HEK293 (cell line): ENCODE results near the gene COPZ1.

Experiments used
- CTCF ChIA-PET: fragments of 350-600 bp; formaldehyde crosslinking; extraction: SDS; loops from one replicate; lab custom pipeline; 2021; ENCODE audit warnings: antibody characterized with exemption; lab: Yijun Ruan, JAX
- POLR2A ChIA-PET: fragments of 300-600 bp; formaldehyde crosslinking; extraction: SDS; loops from one replicate; lab custom pipeline; 2020; ENCODE audit warnings: antibody characterized with exemption, inconsistent platforms; lab: Yijun Ruan, JAX
- H3K27ac ChIP-seq: fragments of 200-500 bp; sonication (Bioruptor generic); 2 replicates; pipeline ENCODE4 v1.5.1; 2014; ENCODE audit warnings: low read depth, low read length, control low read depth, inconsistent platforms; ENCODE audit errors: extremely low read depth
- H3K36me3 ChIP-seq, 2 experiments: fragments of 200-500 bp in 1 of 2; sonication (Bioruptor generic) in 1 of 2; 1 replicate in 1 of 2; 2 replicates in 1 of 2; pipeline ENCODE4 v1.5.1; 2014 to 2017; ENCODE audit warnings: inconsistent platforms in 2 of 2, low read length in 2 of 2; ENCODE audit not compliant: control insufficient read depth in 2 of 2, insufficient read depth in 1 of 2
- H3K4me1 ChIP-seq: fragments of 200-500 bp; sonication (Bioruptor generic); 2 replicates; pipeline ENCODE4 v1.5.1; 2014; ENCODE audit warnings: mild to moderate bottlenecking, low read length, inconsistent platforms; ENCODE audit not compliant: control insufficient read depth, insufficient read depth
- H3K4me3 ChIP-seq: 2 replicates; pipeline ENCODE4 v1.5.1; 2011; ENCODE audit warnings: low read depth, mild to moderate bottlenecking, control low read depth, low read length, moderate library complexity
- H3K9me3 ChIP-seq: fragments of 200-500 bp; sonication (Bioruptor generic); 2 replicates; pipeline ENCODE4 v1.5.1; 2014; ENCODE audit warnings: low read depth, low read length, inconsistent platforms; ENCODE audit not compliant: control insufficient read depth, insufficient read depth
- EGR2 ChIP-seq: fragments of 450-650 bp; formaldehyde crosslinking; IDR thresholded peaks from 2 replicates; pipeline ENCODE4 v1.5.1; 2016; ENCODE audit warnings: low read depth, missing biosample characterization, missing genetic modification characterization
- GLI2 ChIP-seq: fragments of 450-650 bp; formaldehyde crosslinking; IDR thresholded peaks from 2 replicates; pipeline ENCODE4; 2017; ENCODE audit warnings: missing biosample characterization, missing genetic modification characterization, low read depth, borderline replicate concordance
- GLIS1 ChIP-seq: fragments of 450-650 bp; formaldehyde crosslinking; IDR thresholded peaks from 2 replicates; pipeline ENCODE4 v1.5.1; 2016; ENCODE audit warnings: missing biosample characterization, missing genetic modification characterization
- GLIS2 ChIP-seq: fragments of 450-650 bp; formaldehyde crosslinking; IDR thresholded peaks from 2 replicates; pipeline ENCODE4 v1.5.1; 2016; ENCODE audit warnings: missing biosample characterization, missing genetic modification characterization
- IKZF3 ChIP-seq: fragments of 450-650 bp; IDR thresholded peaks from 2 replicates; pipeline ENCODE4 v1.5.0; 2018; ENCODE audit warnings: missing biosample characterization, mild to moderate bottlenecking, missing genetic modification characterization, moderate library complexity
- KLF1 ChIP-seq: fragments of 450-650 bp; formaldehyde crosslinking; IDR thresholded peaks from 2 replicates; pipeline ENCODE4 v1.5.1; 2016; ENCODE audit warnings: missing biosample characterization, missing genetic modification characterization
- PRDM1 ChIP-seq: fragments of 450-650 bp; formaldehyde crosslinking; IDR thresholded peaks from 2 replicates; pipeline ENCODE4; 2016; ENCODE audit warnings: missing biosample characterization, missing genetic modification characterization
- REPIN1 ChIP-seq: fragments of 450-650 bp; formaldehyde crosslinking; IDR thresholded peaks from 2 replicates; pipeline ENCODE4 v1.5.1; 2017; ENCODE audit warnings: missing biosample characterization, missing genetic modification characterization, low read depth
- SP2 ChIP-seq: fragments of 450-650 bp; formaldehyde crosslinking; IDR thresholded peaks from 2 replicates; pipeline ENCODE4 v1.5.1; 2016; ENCODE audit warnings: missing biosample characterization, missing genetic modification characterization
- SP3 ChIP-seq: fragments of 450-650 bp; formaldehyde crosslinking; IDR thresholded peaks from 2 replicates; pipeline ENCODE4 v1.5.1; 2016; ENCODE audit warnings: missing biosample characterization, missing genetic modification characterization
- WT1 ChIP-seq: fragments of 450-650 bp; formaldehyde crosslinking; IDR thresholded peaks from 2 replicates; pipeline ENCODE4 v1.5.1; 2016; ENCODE audit warnings: missing biosample characterization, missing genetic modification characterization
- YY2 ChIP-seq: fragments of 450-650 bp; formaldehyde crosslinking; IDR thresholded peaks from 2 replicates; pipeline ENCODE4 v1.5.1; 2016; ENCODE audit warnings: missing biosample characterization, missing genetic modification characterization
- ZFHX2 ChIP-seq: fragments of 450-650 bp; formaldehyde crosslinking; conservative IDR thresholded peaks from 2 replicates; pipeline ENCODE4 v1.5.1; 2016; ENCODE audit warnings: missing biosample characterization, missing genetic modification characterization
- ZNF10 ChIP-seq: fragments of 450-650 bp; formaldehyde crosslinking; IDR thresholded peaks from 2 replicates; pipeline ENCODE4 v1.5.1; 2017; ENCODE audit warnings: missing biosample characterization, missing genetic modification characterization
- ZNF202 ChIP-seq: fragments of 450-650 bp; formaldehyde crosslinking; IDR thresholded peaks from 2 replicates; pipeline ENCODE4 v1.5.1; 2016; ENCODE audit warnings: missing biosample characterization, missing genetic modification characterization, borderline replicate concordance
- ZNF292 ChIP-seq: fragments of 450-650 bp; formaldehyde crosslinking; IDR thresholded peaks from 2 replicates; pipeline ENCODE4 v1.5.1; 2016; ENCODE audit warnings: low read depth, missing biosample characterization, missing genetic modification characterization, borderline replicate concordance
- ZNF366 ChIP-seq: fragments of 450-650 bp; formaldehyde crosslinking; conservative IDR thresholded peaks from 2 replicates; pipeline ENCODE4 v1.5.1; 2016; ENCODE audit warnings: missing biosample characterization, missing genetic modification characterization
- ZNF423 ChIP-seq: fragments of 450-650 bp; formaldehyde crosslinking; IDR thresholded peaks from 2 replicates; pipeline ENCODE4 v1.5.1; 2016; ENCODE audit warnings: missing biosample characterization, missing genetic modification characterization
- ZNF600 ChIP-seq: fragments of 450-650 bp; formaldehyde crosslinking; IDR thresholded peaks from 2 replicates; pipeline ENCODE4 v1.5.1; 2016; ENCODE audit warnings: missing biosample characterization, missing genetic modification characterization
- ZNF626 ChIP-seq: fragments of 450-650 bp; sonication (Bioruptor Pico); formaldehyde crosslinking; IDR thresholded peaks from 2 replicates; pipeline ENCODE4 v1.5.1; 2018; ENCODE audit warnings: missing biosample characterization, missing genetic modification characterization, inconsistent platforms
- ZNF707 ChIP-seq: fragments of 450-650 bp; formaldehyde crosslinking; IDR thresholded peaks from 2 replicates; pipeline ENCODE4 v1.5.1; 2016; ENCODE audit warnings: missing biosample characterization, missing genetic modification characterization
- TF ChIP-seq, protein P1 (sequence below): fragments of 450-650 bp; formaldehyde crosslinking; IDR thresholded peaks from 2 replicates; pipeline ENCODE4 v1.5.1; 2016; ENCODE audit warnings: missing biosample characterization, missing genetic modification characterization
- TF ChIP-seq, protein P2 (sequence below): fragments of 450-650 bp; formaldehyde crosslinking; IDR thresholded peaks from 2 replicates; pipeline ENCODE4 v1.5.1; 2016; ENCODE audit warnings: missing biosample characterization, missing genetic modification characterization
- TF ChIP-seq, protein P3 (sequence below): sonication (generic); formaldehyde crosslinking; IDR thresholded peaks from 2 replicates; pipeline ENCODE4 v1.8.1; 2022; ENCODE audit warnings: mild to moderate bottlenecking, moderate library complexity, missing genetic modification reagents

Gene COPZ1

DNA sequence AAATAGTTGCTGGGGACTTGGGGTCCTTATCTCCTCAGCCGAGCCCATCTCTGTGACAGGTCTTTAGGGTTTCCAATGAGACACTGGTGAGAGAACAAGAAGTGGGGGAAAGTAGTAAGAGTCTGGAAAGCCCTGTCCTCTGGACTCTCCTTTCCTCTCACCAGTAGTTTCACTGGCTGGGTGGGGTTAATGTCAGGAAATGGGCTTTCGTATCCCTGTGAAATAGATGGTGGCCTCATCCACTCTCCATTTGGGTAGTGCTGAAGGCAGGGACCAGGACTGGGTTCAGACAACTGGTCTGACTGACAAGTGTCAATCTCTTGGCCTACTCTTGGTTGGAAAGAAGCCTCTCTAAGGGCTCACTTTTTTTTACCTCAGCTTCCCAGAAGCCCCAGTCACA lies 52.1 kb downstream of the COPZ1 start:
- TF ChIP-seq, protein P1, sequence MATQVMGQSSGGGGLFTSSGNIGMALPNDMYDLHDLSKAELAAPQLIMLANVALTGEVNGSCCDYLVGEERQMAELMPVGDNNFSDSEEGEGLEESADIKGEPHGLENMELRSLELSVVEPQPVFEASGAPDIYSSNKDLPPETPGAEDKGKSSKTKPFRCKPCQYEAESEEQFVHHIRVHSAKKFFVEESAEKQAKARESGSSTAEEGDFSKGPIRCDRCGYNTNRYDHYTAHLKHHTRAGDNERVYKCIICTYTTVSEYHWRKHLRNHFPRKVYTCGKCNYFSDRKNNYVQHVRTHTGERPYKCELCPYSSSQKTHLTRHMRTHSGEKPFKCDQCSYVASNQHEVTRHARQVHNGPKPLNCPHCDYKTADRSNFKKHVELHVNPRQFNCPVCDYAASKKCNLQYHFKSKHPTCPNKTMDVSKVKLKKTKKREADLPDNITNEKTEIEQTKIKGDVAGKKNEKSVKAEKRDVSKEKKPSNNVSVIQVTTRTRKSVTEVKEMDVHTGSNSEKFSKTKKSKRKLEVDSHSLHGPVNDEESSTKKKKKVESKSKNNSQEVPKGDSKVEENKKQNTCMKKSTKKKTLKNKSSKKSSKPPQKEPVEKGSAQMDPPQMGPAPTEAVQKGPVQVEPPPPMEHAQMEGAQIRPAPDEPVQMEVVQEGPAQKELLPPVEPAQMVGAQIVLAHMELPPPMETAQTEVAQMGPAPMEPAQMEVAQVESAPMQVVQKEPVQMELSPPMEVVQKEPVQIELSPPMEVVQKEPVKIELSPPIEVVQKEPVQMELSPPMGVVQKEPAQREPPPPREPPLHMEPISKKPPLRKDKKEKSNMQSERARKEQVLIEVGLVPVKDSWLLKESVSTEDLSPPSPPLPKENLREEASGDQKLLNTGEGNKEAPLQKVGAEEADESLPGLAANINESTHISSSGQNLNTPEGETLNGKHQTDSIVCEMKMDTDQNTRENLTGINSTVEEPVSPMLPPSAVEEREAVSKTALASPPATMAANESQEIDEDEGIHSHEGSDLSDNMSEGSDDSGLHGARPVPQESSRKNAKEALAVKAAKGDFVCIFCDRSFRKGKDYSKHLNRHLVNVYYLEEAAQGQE (tag by site-specific recombination), result peak; percentile 70; the same call in 1 of the 2 replicates
- TF ChIP-seq PRDM1 (peak; percentile 96), ZNF202 (tag by site-specific recombination) (no peak)
- Histone ChIP-seq H3K9me3 (no peaks in the 10 kb centered on the region), H3K36me3 (peaks cover 0 to 82% of the 10 kb centered on the region in 2 experiments; a peak in 1 of 3 replicates), H3K4me1 (peaks cover 13% of the 10 kb centered on the region), H3K27ac (no peak overlapping the region), H3K4me3 (no peak overlapping the region)
- POLR2A ChIA-PET, result no interaction called here
- CTCF ChIA-PET, result interaction anchor here (0.8 to 1.0 kb wide), 2 partner anchors 23 to 40 kb away, joined by 3 to 4 read pairs; no protein-coding TSS in a partner anchor

DNA sequence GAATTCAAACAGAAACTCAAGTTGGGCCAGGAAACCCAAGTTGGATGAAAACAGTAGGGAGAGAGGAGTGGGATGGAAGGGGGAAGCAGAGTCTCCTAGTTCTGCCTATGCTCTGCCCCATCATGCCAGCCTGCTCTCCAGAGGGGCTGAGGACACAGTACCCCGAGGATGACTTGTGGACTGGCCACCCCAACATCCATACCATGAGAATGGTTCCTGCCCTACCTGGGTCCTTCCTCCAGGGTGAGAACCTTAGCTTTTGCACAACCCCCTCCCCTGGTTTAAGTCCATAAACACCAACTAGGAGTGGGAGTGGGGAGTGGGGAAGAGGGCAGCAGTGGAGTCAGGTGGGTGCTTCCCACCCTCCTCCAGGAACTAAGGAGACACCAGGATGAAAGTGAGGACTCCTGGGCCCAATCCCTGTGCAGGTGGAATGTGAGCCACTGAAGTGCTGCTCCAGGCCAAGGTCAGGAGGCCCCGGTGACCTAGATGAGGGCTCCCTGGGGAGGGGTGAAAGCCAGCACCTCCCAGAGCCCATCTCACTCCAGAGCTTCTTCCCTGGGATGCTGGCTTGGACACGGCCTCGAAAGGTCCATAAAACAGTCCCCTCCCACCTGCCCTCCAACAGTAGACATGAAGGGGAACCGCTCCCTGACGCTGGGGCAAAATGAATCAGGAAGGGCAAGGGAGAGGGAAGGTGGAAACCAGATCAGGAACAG lies 53.0 kb downstream of the COPZ1 start:
- Histone ChIP-seq H3K4me3 (no peak overlapping the region), H3K9me3 (no peaks in the 10 kb centered on the region), H3K36me3 (peaks cover 0 to 82% of the 10 kb centered on the region in 2 experiments; a peak in 1 of 3 replicates), H3K4me1 (peaks cover 8% of the 10 kb centered on the region), H3K27ac (no peak overlapping the region)
- TF ChIP-seq GLI2 (tag by site-specific recombination) (no peak), EGR2 (tag by site-specific recombination) (peak; percentile 31; the same call in 1 of the 2 replicates), ZFHX2 (peak; percentile 24), SP3 (no peak), ZNF707 (no peak)
- ChIA-PET CTCF (interaction anchor here (0.5 to 6.4 kb wide), 13 partner anchors 10 to 378 kb away, joined by 3 to 62 read pairs (median 5); partner anchors contain the start of genes COPZ1, HOXC9 and ITGA5), POLR2A (interaction anchor here (2.9 kb wide), 1 partner anchor 98 kb away, joined by 16 read pairs; the partner anchor contains the start of genes CBX5 and HNRNPA1)

DNA sequence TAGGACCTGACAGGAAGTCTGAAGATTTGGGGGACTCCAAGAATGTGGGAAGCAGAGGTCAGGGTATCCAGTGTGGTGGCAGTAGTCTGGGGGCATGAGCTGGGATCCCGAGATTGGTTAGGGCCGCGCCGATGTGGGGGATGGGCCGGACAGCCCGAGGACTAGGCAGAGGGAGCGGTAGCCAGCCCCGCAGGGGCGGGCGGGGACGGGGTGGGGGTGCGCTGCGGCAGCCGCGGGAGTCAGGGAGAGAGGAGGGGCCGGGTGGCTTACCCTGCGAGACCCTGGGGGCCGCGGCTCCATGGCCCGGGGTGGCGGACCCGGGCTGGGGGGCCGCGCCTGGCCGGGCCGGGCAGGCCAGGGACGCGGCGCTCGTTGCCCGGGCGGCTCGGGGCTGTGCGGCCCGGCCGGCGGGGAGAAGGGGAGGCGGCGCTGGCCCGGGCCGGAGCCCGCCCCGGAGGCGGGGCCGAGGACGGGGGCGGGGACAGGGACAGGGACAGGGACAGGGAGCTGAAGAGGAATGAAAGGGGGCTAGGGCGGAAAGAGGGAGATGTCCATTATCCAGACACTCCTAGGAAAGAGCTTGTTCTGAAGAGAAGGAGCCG lies 54.0 kb downstream of the COPZ1 start:
- Histone ChIP-seq H3K27ac (no peak overlapping the region; the same call in 1 of the 2 replicates), H3K36me3 (peaks cover 0 to 81% of the 10 kb centered on the region in 2 experiments; a peak in 1 of 3 replicates), H3K4me1 (peaks cover 8% of the 10 kb centered on the region), H3K4me3 (peak overlapping the region; percentile 42), H3K9me3 (no peaks in the 10 kb centered on the region)
- POLR2A ChIA-PET, result interaction anchor here (0.6 to 2.9 kb wide), 13 partner anchors 8 to 361 kb away, joined by 3 to 16 read pairs (median 3); partner anchors contain the start of genes CBX5 and HNRNPA1
- no peak for TF ChIP-seq ZNF10 (tag by site-specific recombination)
- TF ChIP-seq, protein P2, sequence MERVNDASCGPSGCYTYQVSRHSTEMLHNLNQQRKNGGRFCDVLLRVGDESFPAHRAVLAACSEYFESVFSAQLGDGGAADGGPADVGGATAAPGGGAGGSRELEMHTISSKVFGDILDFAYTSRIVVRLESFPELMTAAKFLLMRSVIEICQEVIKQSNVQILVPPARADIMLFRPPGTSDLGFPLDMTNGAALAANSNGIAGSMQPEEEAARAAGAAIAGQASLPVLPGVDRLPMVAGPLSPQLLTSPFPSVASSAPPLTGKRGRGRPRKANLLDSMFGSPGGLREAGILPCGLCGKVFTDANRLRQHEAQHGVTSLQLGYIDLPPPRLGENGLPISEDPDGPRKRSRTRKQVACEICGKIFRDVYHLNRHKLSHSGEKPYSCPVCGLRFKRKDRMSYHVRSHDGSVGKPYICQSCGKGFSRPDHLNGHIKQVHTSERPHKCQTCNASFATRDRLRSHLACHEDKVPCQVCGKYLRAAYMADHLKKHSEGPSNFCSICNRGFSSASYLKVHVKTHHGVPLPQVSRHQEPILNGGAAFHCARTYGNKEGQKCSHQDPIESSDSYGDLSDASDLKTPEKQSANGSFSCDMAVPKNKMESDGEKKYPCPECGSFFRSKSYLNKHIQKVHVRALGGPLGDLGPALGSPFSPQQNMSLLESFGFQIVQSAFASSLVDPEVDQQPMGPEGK (tag by site-specific recombination), result peak; percentile 16; the same call in 1 of the 2 replicates
- TF ChIP-seq REPIN1, result no peak
- TF ChIP-seq WT1 (tag by site-specific recombination), result peak; percentile 34
- no peak for TF ChIP-seq ZNF600 (tag by site-specific recombination)
- no peak for TF ChIP-seq ZNF626
- no peak for TF ChIP-seq ZNF292 (tag by site-specific recombination)
- TF ChIP-seq GLIS2 (tag by site-specific recombination), result peak; percentile 25; the same call in 1 of the 2 replicates
- TF ChIP-seq, protein P3, sequence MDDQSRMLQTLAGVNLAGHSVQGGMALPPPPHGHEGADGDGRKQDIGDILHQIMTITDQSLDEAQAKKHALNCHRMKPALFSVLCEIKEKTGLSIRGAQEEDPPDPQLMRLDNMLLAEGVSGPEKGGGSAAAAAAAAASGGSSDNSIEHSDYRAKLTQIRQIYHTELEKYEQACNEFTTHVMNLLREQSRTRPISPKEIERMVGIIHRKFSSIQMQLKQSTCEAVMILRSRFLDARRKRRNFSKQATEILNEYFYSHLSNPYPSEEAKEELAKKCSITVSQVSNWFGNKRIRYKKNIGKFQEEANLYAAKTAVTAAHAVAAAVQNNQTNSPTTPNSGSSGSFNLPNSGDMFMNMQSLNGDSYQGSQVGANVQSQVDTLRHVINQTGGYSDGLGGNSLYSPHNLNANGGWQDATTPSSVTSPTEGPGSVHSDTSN (CRISPR knock-in tag), result no peak
- no peak for TF ChIP-seq ZNF423 (tag by site-specific recombination)
- peak; percentile 19; the same call in 1 of the 2 replicates for TF ChIP-seq IKZF3 (tag by site-specific recombination)
- no peak for TF ChIP-seq YY2 (tag by site-specific recombination)
- TF ChIP-seq SP2 (tag by site-specific recombination), result peak; percentile 39
- TF ChIP-seq KLF1 (tag by site-specific recombination), result peak; percentile 40; the same call in 1 of the 2 replicates
- TF ChIP-seq ZNF366 (tag by site-specific recombination), result no peak
- peak; percentile 66 for TF ChIP-seq GLIS1 (tag by site-specific recombination)
- CTCF ChIA-PET, result interaction anchor here (0.5 to 6.4 kb wide), 71 partner anchors 7 to 1555 kb away, joined by 3 to 85 read pairs (median 5); partner anchors contain the start of genes COPZ1, HOXC10, HOXC4 and HOXC9
